ENCODE data around the gene CPSF4L. TPM values are rescaled to one million over a fixed set of nuclear protein-coding genes. Genes with fewer than 3 reads are reported as not detected.

CPSF4L gene
- total RNA-seq, 2 experiments from 2014 or later, result not detected

Other genes with a start within 250 kb of the CPSF4L start
- 10 to 100 TPM; 16.8 to 25.5 TPM for gene SLC39A11, start 169.2 kb downstream of the CPSF4L start, total RNA-seq
- gene SSTR2, start 96.9 kb downstream of the CPSF4L start, total RNA-seq, result under 1 TPM in 1 of 2 experiments, not detected in 1; 0.40 TPM
- gene COG1, start 68.8 kb downstream of the CPSF4L start, total RNA-seq, result 10 to 100 TPM; 26.6 to 33.9 TPM
- 1 to 10 TPM; 1.3 to 1.5 TPM for gene CDC42EP4, start 50.1 kb upstream of the CPSF4L start, total RNA-seq